ENCODE results near the gene SEPTIN8. TPM values are rescaled to one million over a fixed set of nuclear protein-coding genes. Genes with fewer than 3 reads are reported as not detected.
A peak's percentile ranks its signal among the peaks of the same experiment; 100 is the strongest.

The SEPTIN8 gene
- total and polyA plus RNA-seq, 2 of the 13 experiments (the other 11 are each of a cell fraction or from before 2014, with no cell fraction given) = 41.4 to 49.9 TPM

GRCh38 chr5:132756542-132756941 lies 20.5 kb downstream of the SEPTIN8 start (continued):
- TF ChIP-seq MLXIP (CRISPR knock-in tag; IDR thresholded peaks at IDR 0.05; ENCODE audit: borderline replicate concordance) (no peak), NFKB2 (CRISPR knock-in tag; IDR thresholded peaks at IDR 0.05; ENCODE audit: borderline replicate concordance) (no peak), ATRX (CRISPR knock-in tag; IDR thresholded peaks at IDR 0.05; ENCODE audit: borderline replicate concordance) (no peak), ZNF101 (CRISPR knock-in tag; IDR thresholded peaks at IDR 0.05; ENCODE audit: borderline replicate concordance, low read depth) (no peak), ARHGAP35 (CRISPR knock-in tag; IDR thresholded peaks at IDR 0.05; ENCODE audit: borderline replicate concordance) (no peak), HNF4G (IDR thresholded peaks at IDR 0.05; ENCODE audit: borderline replicate concordance, low read depth, low read length) (no peak), HNF4G (CRISPR knock-in tag; IDR thresholded peaks at IDR 0.05; ENCODE audit: borderline replicate concordance, low read depth) (no peak), ZNF382 (CRISPR knock-in tag; IDR thresholded peaks at IDR 0.05; ENCODE audit: borderline replicate concordance) (no peak)

DNA sequence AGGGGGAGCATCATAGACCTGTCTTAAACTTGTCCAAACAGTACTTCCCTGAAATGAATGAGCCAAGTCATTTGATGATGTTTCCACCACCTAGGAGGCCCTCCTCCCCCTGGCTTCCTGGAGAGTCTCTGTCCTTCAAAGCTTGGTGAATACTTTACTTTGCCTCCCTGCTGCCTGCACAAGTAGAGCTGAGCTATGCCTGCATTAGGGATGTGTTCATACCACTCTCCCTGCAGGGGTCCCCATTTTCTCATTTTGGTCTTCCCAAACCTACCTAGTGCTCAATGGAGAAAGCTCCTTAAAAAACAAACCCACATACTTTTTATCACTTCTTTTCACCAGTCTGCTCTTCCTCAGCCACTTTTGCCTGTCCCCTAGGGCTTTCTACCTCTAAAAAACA lies 22.1 kb downstream of the SEPTIN8 start:
- ChIA-PET POLR2A (interaction anchor here (1.0 to 1.7 kb wide), 4 partner anchors 17 to 116 kb away, joined by 4 to 8 read pairs (median 4); partner anchors contain the start of gene KIF3A), CTCF (ENCODE audit: low intra/inter-chr PET ratio, low total read pairs) (interaction anchor here (1.0 to 1.6 kb wide), 3 partner anchors 64 to 75 kb away, joined by 3 to 11 read pairs (median 4); partner anchors contain the start of gene SHROOM1)
- H3K4me3 ChIP-seq (replicated peaks in 1 of 3; ENCODE audit: insufficient read depth in 1 of 3, low read depth in 2 of 3, low read length in 3 of 3) = no peak overlapping the region
- TF ChIP-seq SMC3 (IDR thresholded peaks at IDR 0.05; ENCODE audit: low read length) = peak; percentile 57
- peak; percentile 74 for TF ChIP-seq STAG1 (CRISPR knock-in tag; IDR thresholded peaks at IDR 0.05)
- no peak for TF ChIP-seq ZNF235 (CRISPR knock-in tag; IDR thresholded peaks at IDR 0.05; ENCODE audit: borderline replicate concordance)
- TF ChIP-seq SKI (IDR thresholded peaks at IDR 0.05; ENCODE audit: partially characterized antibody) = no peak
- no peak for TF ChIP-seq ZNF770 (CRISPR knock-in tag; IDR thresholded peaks at IDR 0.05)
- TF ChIP-seq, protein P1, sequence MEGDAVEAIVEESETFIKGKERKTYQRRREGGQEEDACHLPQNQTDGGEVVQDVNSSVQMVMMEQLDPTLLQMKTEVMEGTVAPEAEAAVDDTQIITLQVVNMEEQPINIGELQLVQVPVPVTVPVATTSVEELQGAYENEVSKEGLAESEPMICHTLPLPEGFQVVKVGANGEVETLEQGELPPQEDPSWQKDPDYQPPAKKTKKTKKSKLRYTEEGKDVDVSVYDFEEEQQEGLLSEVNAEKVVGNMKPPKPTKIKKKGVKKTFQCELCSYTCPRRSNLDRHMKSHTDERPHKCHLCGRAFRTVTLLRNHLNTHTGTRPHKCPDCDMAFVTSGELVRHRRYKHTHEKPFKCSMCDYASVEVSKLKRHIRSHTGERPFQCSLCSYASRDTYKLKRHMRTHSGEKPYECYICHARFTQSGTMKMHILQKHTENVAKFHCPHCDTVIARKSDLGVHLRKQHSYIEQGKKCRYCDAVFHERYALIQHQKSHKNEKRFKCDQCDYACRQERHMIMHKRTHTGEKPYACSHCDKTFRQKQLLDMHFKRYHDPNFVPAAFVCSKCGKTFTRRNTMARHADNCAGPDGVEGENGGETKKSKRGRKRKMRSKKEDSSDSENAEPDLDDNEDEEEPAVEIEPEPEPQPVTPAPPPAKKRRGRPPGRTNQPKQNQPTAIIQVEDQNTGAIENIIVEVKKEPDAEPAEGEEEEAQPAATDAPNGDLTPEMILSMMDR (CRISPR knock-in tag; IDR thresholded peaks at IDR 0.05) = peak; percentile 57
- no peak for TF ChIP-seq SRSF9 (IDR thresholded peaks at IDR 0.05; ENCODE audit: borderline replicate concordance, insufficient read depth, low read depth, low read length, poor library complexity, severe bottlenecking)
- TF ChIP-seq RAD21 (CRISPR knock-in tag; IDR thresholded peaks at IDR 0.05) = peak; percentile 45; the same call in 1 of the 2 replicates
- H3K9me3 ChIP-seq (ENCODE audit: low read length) = no peaks in the 10 kb centered on the region
- FAIRE-seq (peak; percentile 73), ATAC-seq (peak; percentile 82), DNase-seq (ENCODE audit: low spot score) (peak; percentile 49)
- no peaks in the 10 kb centered on the region for H3K27me3 ChIP-seq (ENCODE audit: control insufficient read depth in 1 of 2, insufficient read depth in 2 of 2, low read length in 2 of 2)
- no peaks in the 10 kb centered on the region for H4K20me1 ChIP-seq (ENCODE audit: insufficient read depth, low read length)
- H3K4me2 ChIP-seq (ENCODE audit: low read depth, low read length) = no peak overlapping the region
- BruUV-seq (replicated peaks) = no TSS peak
- H3K9ac ChIP-seq (ENCODE audit: insufficient read depth, low read depth, low read length) = no peak overlapping the region
- in situ Hi-C loops (cut with HindIII; ENCODE audit: extremely low pct_ligation_motif_present, low pct_unique_long_range_greater_than_20kb) = no loop called here
- H2AFZ ChIP-seq (ENCODE audit: low read length) = no peak overlapping the region
- H3K4me1 ChIP-seq (ENCODE audit: insufficient read depth, low read length) = no peaks in the 10 kb centered on the region; the same call in 1 of the 2 replicates
- intact Hi-C loops (cut with micrococcal nuclease; ENCODE audit: unreplicated experiment) = loop anchor here (1.0 kb wide), 1 partner anchor 65 kb away; no protein-coding TSS in a partner anchor
- H3K27ac ChIP-seq (ENCODE audit: extremely low read length, insufficient read depth, low read length) = no peak overlapping the region
- no peaks in the 10 kb centered on the region for H3K79me2 ChIP-seq (ENCODE audit: insufficient read depth, low read length)
- peaks cover 8 to 14% of the 10 kb centered on the region in 2 experiments for H3K36me3 ChIP-seq (replicated peaks in 1 of 2; ENCODE audit: control insufficient read depth in 1 of 2, insufficient read depth in 2 of 2, low read length in 2 of 2)

All from HepG2 (cell line).